ENCODE measurements around the gene MARK1.

The MARK1 gene

GRCh38 chr1:220527908-220528678 is at the start of gene MARK1:
Gene MARK1 (plus strand): TSS chr1:220528136. CDS start chr1:220528823, 687 bp downstream.
- DNase-seq: peak; percentile 75

GRCh38 chr1:220483700-220484099 is 44.2 kb upstream of the MARK1 start:
- no peak for DNase-seq

- DNase-seq: no peak
Observed at GRCh38 chr1:220484135-220484534, 43.8 kb upstream of the MARK1 start.

GRCh38 chr1:220485131-220485530 is 42.8 kb upstream of the MARK1 start:
- DNase-seq: no peak

- DNase-seq: no peak
Observed at GRCh38 chr1:220485791-220486190, 42.1 kb upstream of the MARK1 start.

GRCh38 chr1:220487297-220487820 is 40.6 kb upstream of the MARK1 start:
- DNase-seq: peak; percentile 61

- no peak for DNase-seq
Observed at GRCh38 chr1:220491891-220492290, 36.0 kb upstream of the MARK1 start.

- no peak for DNase-seq
Observed at GRCh38 chr1:220497220-220497947, 30.6 kb upstream of the MARK1 start.

GRCh38 chr1:220498188-220498587 is 29.7 kb upstream of the MARK1 start:
- no peak for DNase-seq

- no peak for DNase-seq
Observed at GRCh38 chr1:220500372-220500771, 27.6 kb upstream of the MARK1 start.

GRCh38 chr1:220504329-220504728 is 23.6 kb upstream of the MARK1 start:
- no peak for DNase-seq

GRCh38 chr1:220507085-220507484 is 20.9 kb upstream of the MARK1 start:
- DNase-seq: no peak

- no peak for DNase-seq
Observed at GRCh38 chr1:220511179-220511578, 16.8 kb upstream of the MARK1 start.

- no peak for DNase-seq
Observed at GRCh38 chr1:220511785-220512184, 16.2 kb upstream of the MARK1 start.

GRCh38 chr1:220513834-220514233 is 14.1 kb upstream of the MARK1 start:
- no peak for DNase-seq

GRCh38 chr1:220514256-220514655 is 13.7 kb upstream of the MARK1 start:
- DNase-seq: no peak

GRCh38 chr1:220516014-220516721 is 11.8 kb upstream of the MARK1 start:
- no peak for DNase-seq

GRCh38 chr1:220516722-220517042 is 11.3 kb upstream of the MARK1 start:
- no peak for DNase-seq

GRCh38 chr1:220521778-220522177 is 6.2 kb upstream of the MARK1 start:
- peak; percentile 94 for DNase-seq

- no peak for DNase-seq
Observed at GRCh38 chr1:220526294-220526693, 1.6 kb upstream of the MARK1 start.

- DNase-seq: no peak
Observed at GRCh38 chr1:220527279-220527907, 543 bp upstream of the MARK1 start.

- DNase-seq: peak; percentile 13
Observed at GRCh38 chr1:220528679-220529501, 954 bp downstream of the MARK1 start.
